Heart left ventricle (tissue), 16 donors: ENCODE results near the gene ZFAND5. TPM values are rescaled to one million over a fixed set of nuclear protein-coding genes. Genes with fewer than 3 reads are reported as not detected.

ENCODE experiments used
- ATAC-seq, 4 donors: fragments of 200-7000 bp; cut with Tn5 transposase; one replicate each; pipeline ENCODE4 v1.9.1; 2020 to 2022; ENCODE audit warnings: moderate library complexity in 4 of 4, mild to moderate bottlenecking in 3 of 4, moderate number of reproducible peaks in 1 of 4
- DNase-seq, 5 donors: peaks; one replicate each; pipeline ENCODE4 v3.0.0-alpha.2; 2020
- H3K27ac ChIP-seq, 12 donors: fragments of 200-600 bp; sonication (generic) in 4 of 12; one replicate each; pipeline versions ENCODE4 v1.5.0 to v1.8.0; 2016 to 2022; ENCODE audit warnings: mild to moderate bottlenecking in 2 of 12
- H3K27me3 ChIP-seq, 9 donors: fragments of 200-600 bp; sonication (generic) in 2 of 9; one replicate each; pipeline versions ENCODE4 v1.5.1 to v1.8.0; 2016 to 2022; ENCODE audit warnings: mild to moderate bottlenecking in 3 of 9
- H3K36me3 ChIP-seq, 9 donors: fragments of 200-600 bp; sonication (generic) in 2 of 9; one replicate each; pipeline versions ENCODE4 v1.5.0 to v1.8.0; 2018 to 2022; ENCODE audit warnings: mild to moderate bottlenecking in 2 of 9
- H3K4me1 ChIP-seq, 12 donors: fragments of 200-600 bp; sonication (generic) in 4 of 12; one replicate each; pipeline versions ENCODE4 v1.5.0 to v1.8.0; 2016 to 2022; ENCODE audit warnings: mild to moderate bottlenecking in 3 of 12
- H3K4me3 ChIP-seq, 12 donors: fragments of 200-600 bp; sonication (generic) in 4 of 12; one replicate each; pipeline versions ENCODE4 v1.5.0 to v1.8.0; 2017 to 2022; ENCODE audit warnings: mild to moderate bottlenecking in 9 of 12, moderate library complexity in 4 of 12
- H3K9me3 ChIP-seq, 12 donors: fragments of 200-600 bp; sonication (generic) in 4 of 12; one replicate each; pipeline versions ENCODE4 v1.5.0 to v1.8.0; 2016 to 2022; ENCODE audit warnings: mild to moderate bottlenecking in 1 of 12
- POLR2A ChIP-seq, 2 donors: fragments of 450-650 bp; IDR thresholded peaks; one replicate each; pipeline ENCODE4 v1.6.1; 2017; ENCODE audit warnings: antibody characterized with exemption in 2 of 2, mild to moderate bottlenecking in 2 of 2, moderate library complexity in 2 of 2
- WGBS, 4 donors: extraction: QIAGEN DNeasy Blood & Tissue Kit in 2 of 4; methylation state at CpG; one replicate each; pipeline versions ENCODE4 v1.1.5 to v1.1.7; 2013 to 2018; 5-methylcytosine and 5-hydroxymethylcytosine counted together
- intact Hi-C, 10 donors: fragments of 100-400 bp; cut with DNase I; formaldehyde crosslinking; loops; one replicate each; pipeline versions ENCODE4 v1.11.1 to v1.14.2; 2022
- long read RNA-seq, 3 donors: library from polyadenylated mRNA; unstranded; transcript quantifications; one replicate each; pipeline ENCODE4 v2.0.0, GENCODE V29; 2020 to 2021
- polyA plus RNA-seq, 2 donors: library from polyadenylated mRNA; stranded (reverse); fragments of 200-250 nt; gene quantifications; one replicate each; pipeline ENCODE4 v1.2.3, GENCODE V29; 2013
- total RNA-seq, 9 donors: library from RNA; depleted of rRNA in 2 of 9; stranded (reverse); fragments of >200 nt in 2 of 9; fragmentation: NEBNext Ultra II Directional in 3 of 9; extraction: Animal tissue kit (Norgen Biotek cat#: 25700) in 3 of 9; gene quantifications; one replicate each; pipeline versions ENCODE4 v1.1.0 to v1.2.4, GENCODE V29; 2016 to 2023
- TF ChIP-seq, protein P1 (sequence below), 12 donors: fragments of 200-600 bp; sonication (generic) in 4 of 12; IDR thresholded peaks; one replicate each; pipeline versions ENCODE4 v1.5.0 to v1.8.0; 2018 to 2022; ENCODE audit warnings: antibody characterized with exemption in 12 of 12, mild to moderate bottlenecking in 5 of 12
- donor health status: ischemic (EF 13 %, LVEDD 7.1; RV severe dilation, severe dysfunction).
- donor health status: healthy with polysubstance abuse.
- donor health status: DM: no; HTN: yes; CAD: no.
- donor health status: DM: no; HTN: no; CAD: no.
- donor health status: ischemic (EF 25% LVEDD 6.9; RV normal size, moderate dysfunction).
- donor health status: ischemic (EF 25% LVEDD 5.7; RV mildly dilated, moderate dysfunction).
- donor health status: healthy.
- donor health status: DM: yes; HTN: yes; CAD: no.
- donor health status: ischemic (EF 35%, LVEDD 5.7; RV mildly dilated, moderate dysfunction).
- donor health status: nonischemic (EF 11% LVEDD 7.7; RV severe dilation, severe dysfunction).
- donor health status: DM: yes; HTN: yes; CAD: no.
- donor health status: PGD.
- donor health status: ischemic (EF 29% LVEDD 5.4; RV normal size, mild dysfunction).
- donor health status: nonischemic (EF 23%, LVEDD 6.1; RV moderate dilation, normal function).

ZFAND5 gene, protein sequence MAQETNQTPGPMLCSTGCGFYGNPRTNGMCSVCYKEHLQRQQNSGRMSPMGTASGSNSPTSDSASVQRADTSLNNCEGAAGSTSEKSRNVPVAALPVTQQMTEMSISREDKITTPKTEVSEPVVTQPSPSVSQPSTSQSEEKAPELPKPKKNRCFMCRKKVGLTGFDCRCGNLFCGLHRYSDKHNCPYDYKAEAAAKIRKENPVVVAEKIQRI
- total RNA-seq (100 to 1,000 TPM; 125 to 275 (median 205) TPM), polyA plus RNA-seq (100 to 1,000 TPM in 1 of 2 donors, 10 to 100 TPM in 1; 99.1 to 110 TPM)
- long read RNA-seq, donor 1, transcript ZFAND5-202 (7 exons, 1,073 nt), result minor isoform, 6 of 146 reads
- long read RNA-seq, donor 1, transcript ZFAND5-206 (4 exons, 553 nt), result minor isoform, 10 of 146 reads
- long read RNA-seq, donor 1, transcript ZFAND5-205 (7 exons, 2,785 nt), result minor isoform, 34 of 146 reads
- long read RNA-seq, donor 1, transcript ZFAND5-204 (6 exons, 2,686 nt), result major isoform, 68 of 146 reads
- long read RNA-seq, donor 1, partial matches to known transcripts, result 21 of 146 reads
- long read RNA-seq, donor 1, other reads (novel, unspliced or antisense), result 7 of 146 reads
- long read RNA-seq, donor 2, transcript ZFAND5-204 (6 exons, 2,686 nt), result major isoform, 34 of 121 reads
- long read RNA-seq, donor 2, transcript ZFAND5-205 (7 exons, 2,785 nt), result minor isoform, 25 of 121 reads
- long read RNA-seq, donor 2, transcript ZFAND5-202 (7 exons, 1,073 nt), result minor isoform, 17 of 121 reads
- long read RNA-seq, donor 2, partial matches to known transcripts, result 30 of 121 reads
- long read RNA-seq, donor 2, other reads (novel, unspliced or antisense), result 12 of 121 reads
- long read RNA-seq, donor 3, transcript ZFAND5-204 (6 exons, 2,686 nt), result major isoform, 64 of 134 reads
- long read RNA-seq, donor 3, transcript ZFAND5-205 (7 exons, 2,785 nt), result minor isoform, 36 of 134 reads
- long read RNA-seq, donor 3, transcript ZFAND5-206 (4 exons, 553 nt), result minor isoform, 5 of 134 reads
- long read RNA-seq, donor 3, partial matches to known transcripts, result 16 of 134 reads
- long read RNA-seq, donor 3, other reads (novel, unspliced or antisense), result 12 of 134 reads

DNA sequence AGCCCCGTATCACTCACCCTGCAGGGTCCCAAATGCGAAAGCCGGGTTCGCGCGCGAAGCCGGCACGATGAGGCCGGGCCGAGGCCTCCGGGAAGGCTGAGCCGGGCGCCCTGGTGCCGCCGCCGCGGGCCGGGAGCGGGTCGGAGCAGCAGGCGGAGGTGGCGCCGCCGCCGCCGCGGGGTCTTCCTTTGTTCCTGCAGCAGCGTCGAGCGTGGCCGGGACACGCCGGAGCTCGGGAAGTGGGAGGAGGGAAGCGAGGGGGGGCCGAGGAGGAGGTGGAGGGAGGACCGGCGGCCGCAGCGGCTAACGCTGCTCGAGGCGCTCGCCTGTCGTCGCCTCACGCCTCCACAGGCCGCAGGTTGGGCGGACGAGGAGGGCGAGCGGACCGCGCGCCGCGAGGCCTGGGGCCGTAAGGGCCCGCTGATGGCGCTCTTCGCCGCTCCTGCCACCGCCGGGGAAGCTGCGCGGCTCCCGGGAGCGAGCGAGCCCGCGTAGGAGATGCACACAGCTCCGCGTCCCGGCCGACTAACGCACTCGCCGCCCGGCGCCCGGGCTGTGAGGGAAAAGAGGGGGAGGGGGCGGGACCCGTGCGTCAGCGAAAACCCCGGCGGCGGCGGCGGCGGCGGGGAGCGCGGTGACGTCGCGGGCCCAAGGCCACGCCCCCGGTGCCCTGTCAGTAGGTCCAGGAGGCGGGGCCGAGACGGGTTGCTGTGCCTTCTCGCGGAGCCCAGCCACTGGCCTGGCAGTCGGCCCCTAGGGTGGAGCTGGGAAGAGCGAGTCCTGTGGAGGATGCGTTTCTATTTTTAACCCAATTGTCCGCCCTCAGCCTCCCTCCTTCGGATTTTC is at the start of gene ZFAND5:
TSS of gene ZFAND5 (minus strand) at position 530 of the 846 bp plus-strand sequence. CDS start 4,430 bp downstream, outside the sequence.
- peaks cover 4 to 44% (median 23%) of the 10 kb centered on the region in 12 donors for H3K4me1 ChIP-seq
- H3K4me3 ChIP-seq, result peak within 1 kb of the TSS; percentile 86 to 96 (median 92)

DNA sequence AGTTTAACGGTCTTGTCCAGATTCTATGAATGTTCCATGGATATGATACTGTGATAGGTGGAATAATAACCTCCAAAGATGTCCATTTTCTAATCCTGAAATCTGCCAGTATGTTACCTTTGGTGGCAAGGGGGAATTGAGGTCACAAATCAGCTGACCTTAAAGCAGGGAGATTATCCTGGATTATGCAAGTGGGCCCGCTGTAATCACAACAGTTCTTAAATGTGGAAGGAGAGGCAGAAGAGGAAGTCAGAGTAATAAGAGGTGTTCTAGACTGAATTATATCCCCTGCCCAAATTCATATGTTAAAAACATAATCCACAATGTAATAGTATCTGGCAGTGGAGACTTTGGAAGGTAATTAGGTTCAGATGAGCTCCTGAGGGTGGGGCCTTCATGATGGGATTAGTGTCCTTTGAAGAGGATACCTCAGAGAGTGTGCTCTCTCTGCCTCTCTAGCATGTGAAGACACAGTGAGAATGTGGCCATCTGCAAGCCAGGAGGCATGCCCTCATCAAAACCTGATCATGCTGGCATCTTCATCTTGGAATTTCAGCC is 47.6 kb upstream of the ZFAND5 start:
- TF ChIP-seq POLR2A (IDR thresholded peaks at IDR 0.05), result no peak
- TF ChIP-seq, protein P1, sequence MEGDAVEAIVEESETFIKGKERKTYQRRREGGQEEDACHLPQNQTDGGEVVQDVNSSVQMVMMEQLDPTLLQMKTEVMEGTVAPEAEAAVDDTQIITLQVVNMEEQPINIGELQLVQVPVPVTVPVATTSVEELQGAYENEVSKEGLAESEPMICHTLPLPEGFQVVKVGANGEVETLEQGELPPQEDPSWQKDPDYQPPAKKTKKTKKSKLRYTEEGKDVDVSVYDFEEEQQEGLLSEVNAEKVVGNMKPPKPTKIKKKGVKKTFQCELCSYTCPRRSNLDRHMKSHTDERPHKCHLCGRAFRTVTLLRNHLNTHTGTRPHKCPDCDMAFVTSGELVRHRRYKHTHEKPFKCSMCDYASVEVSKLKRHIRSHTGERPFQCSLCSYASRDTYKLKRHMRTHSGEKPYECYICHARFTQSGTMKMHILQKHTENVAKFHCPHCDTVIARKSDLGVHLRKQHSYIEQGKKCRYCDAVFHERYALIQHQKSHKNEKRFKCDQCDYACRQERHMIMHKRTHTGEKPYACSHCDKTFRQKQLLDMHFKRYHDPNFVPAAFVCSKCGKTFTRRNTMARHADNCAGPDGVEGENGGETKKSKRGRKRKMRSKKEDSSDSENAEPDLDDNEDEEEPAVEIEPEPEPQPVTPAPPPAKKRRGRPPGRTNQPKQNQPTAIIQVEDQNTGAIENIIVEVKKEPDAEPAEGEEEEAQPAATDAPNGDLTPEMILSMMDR (IDR thresholded peaks at IDR 0.05), result no peak
- no peak for ATAC-seq

More for the DNA sequence above, at the start of gene ZFAND5:
- Histone ChIP-seq H3K36me3 (peaks cover 0 to 16% (median 9%) of the 10 kb centered on the region in 9 donors), H3K27me3 (no peaks in the 10 kb centered on the region), H3K27ac (peak within 1 kb of the TSS; percentile 99 to 100 (median 100)), H3K9me3 (no peaks in the 10 kb centered on the region)
- intact Hi-C loops, result loop anchor here in 8 of 10 donors (1.0 to 10.0 kb wide), 13 partner anchors 58 to 1950 kb away; partner anchors contain the start of genes KLF9 (in 2 of the 8), ABHD17B (in 1 of the 8), ANXA1 (in 1 of the 8) and C9orf85 (in 1 of the 8)
- WGBS, 4 donors, result 0 to 1% (median 0%) methylated on average over 62 to 110 of the region's 110 CpGs
- TF ChIP-seq, protein P1 (IDR thresholded peaks at IDR 0.05), result peak in 2 of 12 donors; percentile 2 to 24
- peak; percentile 95 to 100 for TF ChIP-seq POLR2A (IDR thresholded peaks at IDR 0.05)
- ATAC-seq (peak; percentile 94 to 97 (median 95)), DNase-seq (peak; percentile 99 to 100 (median 99))

DNA sequence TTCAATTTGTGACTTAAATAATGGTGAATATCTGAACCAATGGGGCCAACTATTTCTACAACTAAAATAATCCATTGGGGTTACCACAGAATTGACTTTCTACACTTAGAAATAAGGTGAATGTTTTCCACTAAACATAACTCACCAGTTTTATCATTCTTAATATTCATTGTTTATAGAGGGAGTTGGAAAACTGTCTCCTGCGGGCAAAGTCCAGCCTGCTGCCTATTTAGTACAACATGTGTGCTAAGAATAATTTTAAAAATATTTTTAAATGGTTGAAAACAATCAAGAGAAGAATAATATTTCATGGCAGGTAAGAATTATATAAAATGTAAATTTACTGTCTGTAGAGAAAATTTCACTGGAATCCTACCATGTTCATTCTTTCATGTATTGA is 45.2 kb upstream of the ZFAND5 start:
- no peaks in the 10 kb centered on the region for H3K9me3 ChIP-seq
- no peak for ATAC-seq
- no peaks in the 10 kb centered on the region for H3K4me1 ChIP-seq
- WGBS, 4 donors, result 91 to 100% (median 96%) methylated on average over 1 of the region's 1 CpG
- H3K27me3 ChIP-seq, result no peaks in the 10 kb centered on the region
- intact Hi-C loops, result loop anchor here in 1 of 10 donors (10.0 kb wide), 1 partner anchor 55 kb away; no protein-coding TSS in a partner anchor
- H3K36me3 ChIP-seq, result no peaks in the 10 kb centered on the region
- TF ChIP-seq POLR2A (IDR thresholded peaks at IDR 0.05), result no peak
- TF ChIP-seq, protein P1 (IDR thresholded peaks at IDR 0.05), result no peak
- H3K27ac ChIP-seq, result no peak overlapping the region
- H3K4me3 ChIP-seq, result no peak overlapping the region
- no peak for DNase-seq

More for the DNA sequence above, 47.6 kb upstream of the ZFAND5 start:
- WGBS, 4 donors, result 86 to 97% (median 96%) methylated on average over 2 of the region's 2 CpGs
- Histone ChIP-seq H3K9me3 (no peaks in the 10 kb centered on the region), H3K4me1 (no peaks in the 10 kb centered on the region), H3K27me3 (no peaks in the 10 kb centered on the region), H3K4me3 (no peak overlapping the region), H3K27ac (no peak overlapping the region), H3K36me3 (no peaks in the 10 kb centered on the region)
- no peak for DNase-seq
- intact Hi-C loops, result loop anchor here in 1 of 10 donors (10.0 kb wide), 1 partner anchor 58 kb away; no protein-coding TSS in a partner anchor
